Loucy (cell line): Measurements from ENCODE around the gene CACNB2.
"Not testable (repeated sequence)": the region's sequence is repeated elsewhere in the genome, so short reads cannot be mapped to it uniquely, and the experiment has no call there.

Source experiments
- EZH2phosphoT487 ChIP-seq: fragments of 200-600 bp; IDR thresholded peaks from 2 replicates; pipeline ENCODE4 v1.6.1; 2018; ENCODE audit warnings: antibody characterized with exemption, mild to moderate bottlenecking, moderate library complexity, borderline replicate concordance
- TF ChIP-seq, protein P1 (sequence below): fragments of 200-600 bp; sonication (generic); conservative IDR thresholded peaks from 2 replicates; pipeline ENCODE4 v1.5.1; 2014; ENCODE audit warnings: mild to moderate bottlenecking, antibody characterized with exemption, low read length

- TF ChIP-seq, protein P1, sequence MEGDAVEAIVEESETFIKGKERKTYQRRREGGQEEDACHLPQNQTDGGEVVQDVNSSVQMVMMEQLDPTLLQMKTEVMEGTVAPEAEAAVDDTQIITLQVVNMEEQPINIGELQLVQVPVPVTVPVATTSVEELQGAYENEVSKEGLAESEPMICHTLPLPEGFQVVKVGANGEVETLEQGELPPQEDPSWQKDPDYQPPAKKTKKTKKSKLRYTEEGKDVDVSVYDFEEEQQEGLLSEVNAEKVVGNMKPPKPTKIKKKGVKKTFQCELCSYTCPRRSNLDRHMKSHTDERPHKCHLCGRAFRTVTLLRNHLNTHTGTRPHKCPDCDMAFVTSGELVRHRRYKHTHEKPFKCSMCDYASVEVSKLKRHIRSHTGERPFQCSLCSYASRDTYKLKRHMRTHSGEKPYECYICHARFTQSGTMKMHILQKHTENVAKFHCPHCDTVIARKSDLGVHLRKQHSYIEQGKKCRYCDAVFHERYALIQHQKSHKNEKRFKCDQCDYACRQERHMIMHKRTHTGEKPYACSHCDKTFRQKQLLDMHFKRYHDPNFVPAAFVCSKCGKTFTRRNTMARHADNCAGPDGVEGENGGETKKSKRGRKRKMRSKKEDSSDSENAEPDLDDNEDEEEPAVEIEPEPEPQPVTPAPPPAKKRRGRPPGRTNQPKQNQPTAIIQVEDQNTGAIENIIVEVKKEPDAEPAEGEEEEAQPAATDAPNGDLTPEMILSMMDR = not testable (repeated sequence)
- TF ChIP-seq EZH2phosphoT487 = not testable (repeated sequence)
Measured at GRCh38 chr10:18591141-18591540, 450.9 kb downstream of the CACNB2 start.
